HG03103 (cell line): Measurements from ENCODE around the gene FOXP1.

Experiments
- ATAC-seq: cut with Tn5 transposase; IDR thresholded peaks from one replicate; pipeline ENCODE4 v1.9.1; 2021; ENCODE audit warnings: low read depth; ENCODE audit not compliant: unreplicated experiment

FOXP1 gene

DNA sequence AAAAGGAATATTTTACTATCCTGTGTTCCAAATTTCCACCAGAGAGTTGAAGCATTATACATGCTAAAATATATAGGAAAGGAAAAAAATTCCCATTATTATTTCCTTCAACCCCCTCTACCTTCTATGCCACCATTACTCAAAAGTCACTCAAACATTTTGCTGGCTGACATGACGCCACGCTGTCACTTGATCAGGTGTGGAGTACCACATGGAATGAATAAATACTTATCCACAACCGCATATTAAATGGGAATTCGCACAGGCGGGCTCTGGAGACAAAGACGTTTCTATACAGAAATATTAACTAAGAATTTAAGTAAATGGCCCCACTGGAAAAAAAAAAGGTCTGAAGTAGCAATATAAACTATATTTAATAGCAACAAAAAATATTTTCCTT is 266.4 kb downstream of the FOXP1 start:
- ATAC-seq: no peak

DNA sequence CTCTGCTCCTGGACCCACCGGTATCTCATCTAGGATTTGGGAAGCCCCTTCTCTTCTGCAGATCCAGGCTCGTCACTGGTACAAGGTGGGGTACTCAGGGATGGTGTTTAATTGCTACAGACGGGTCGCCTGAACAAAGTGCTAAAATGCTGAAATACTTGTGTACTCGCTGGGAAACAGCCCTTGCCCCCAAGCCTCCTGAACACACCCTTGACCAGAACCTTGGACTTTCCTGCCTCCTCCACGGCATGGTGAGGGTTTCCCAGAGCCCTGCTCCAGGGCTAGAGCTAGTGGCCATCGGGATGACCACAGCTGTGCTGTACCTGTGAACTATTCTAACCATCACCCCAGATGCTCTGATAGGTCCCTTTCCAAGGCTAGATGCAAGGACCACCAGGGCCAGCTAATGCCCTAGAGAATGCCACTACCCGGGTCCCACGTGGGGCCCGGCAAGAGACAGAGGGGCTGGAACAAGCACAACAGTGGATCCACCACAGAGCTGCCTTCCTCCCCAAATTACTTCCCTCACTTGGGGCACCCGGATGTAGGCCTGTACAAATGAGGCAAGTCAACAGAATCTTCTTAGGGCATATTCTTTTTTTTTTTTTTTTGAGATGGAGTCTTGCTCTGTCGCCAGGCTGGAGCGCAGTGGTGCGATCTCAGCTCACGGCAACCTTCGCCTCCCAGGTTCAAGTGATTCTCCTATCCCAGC is 267.3 kb downstream of the FOXP1 start:
- ATAC-seq: no peak

DNA sequence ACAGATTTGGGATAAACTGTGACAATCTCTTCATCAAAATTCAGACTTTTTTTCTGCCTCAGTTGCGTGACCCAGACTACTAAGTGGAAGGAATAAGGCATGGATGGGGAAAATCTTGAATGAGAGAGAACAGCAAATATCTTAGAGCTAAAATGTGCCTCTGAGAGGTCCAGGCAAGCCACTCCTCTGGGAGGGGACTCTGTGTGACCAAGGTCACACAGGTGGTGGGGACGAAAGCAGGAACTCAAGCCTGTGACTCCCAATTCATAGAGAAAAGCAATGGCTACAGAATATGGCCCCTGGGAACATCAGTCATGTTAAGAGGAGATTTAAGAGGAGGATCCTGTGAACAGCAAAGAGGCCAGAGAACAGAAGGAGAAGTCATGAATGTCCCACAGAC is 268.1 kb downstream of the FOXP1 start:
- ATAC-seq: no peak

DNA sequence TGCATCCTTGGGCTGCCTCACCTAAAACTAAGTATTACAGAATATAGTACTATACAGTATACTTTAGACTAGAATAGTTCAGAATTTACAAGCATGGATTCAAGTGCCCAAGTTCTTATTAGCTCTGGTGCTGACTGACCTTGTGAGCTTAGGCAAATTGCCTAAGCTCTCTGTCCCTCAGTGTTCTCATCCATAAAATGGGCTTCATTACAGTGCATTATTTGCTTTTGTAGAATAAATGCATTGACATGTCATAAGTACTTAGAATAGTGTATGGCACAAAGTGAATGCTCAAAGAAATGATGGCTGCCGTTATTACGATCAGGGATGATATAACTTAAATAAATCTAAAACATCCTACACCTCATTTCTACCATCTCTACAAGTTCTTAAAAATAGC is 269.7 kb downstream of the FOXP1 start:
- no peak for ATAC-seq

DNA sequence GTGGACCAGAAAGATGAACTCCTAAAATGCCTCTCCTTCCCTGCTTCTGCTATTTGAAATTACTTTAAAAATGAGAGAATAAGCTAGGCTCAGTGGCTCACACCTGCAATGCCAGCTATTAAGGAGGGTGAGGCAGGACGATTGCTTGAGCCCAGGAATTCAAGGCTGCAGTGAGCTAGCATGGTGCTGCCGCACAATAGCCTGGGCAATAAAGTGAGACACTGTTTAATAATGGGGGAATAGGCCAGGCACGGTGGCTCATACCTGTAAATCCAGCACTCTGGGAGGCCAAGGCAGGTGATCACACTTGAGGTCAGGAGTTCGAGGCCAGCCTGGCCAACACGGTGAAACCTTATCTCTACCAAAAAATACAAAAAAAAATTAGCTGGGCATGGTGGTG is 271.1 kb downstream of the FOXP1 start:
- no peak for ATAC-seq

DNA sequence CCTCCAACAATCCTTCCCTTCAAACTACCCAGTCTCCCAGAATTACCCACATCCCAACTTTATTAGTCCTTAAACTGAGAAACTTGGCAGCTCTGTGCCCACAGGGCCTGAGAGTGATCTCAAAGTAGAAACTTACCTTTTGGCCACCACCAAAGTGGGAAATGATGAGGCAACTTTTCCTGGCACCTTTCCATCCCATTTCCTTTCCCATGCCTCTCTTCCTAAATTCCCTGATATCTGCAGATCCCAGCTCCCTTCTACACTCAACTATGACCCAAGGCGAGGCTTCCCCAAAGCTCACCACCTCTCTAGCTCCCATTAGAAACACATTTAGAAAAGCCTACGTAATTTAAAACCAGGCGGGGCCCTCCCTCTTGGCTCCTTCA is 271.9 kb downstream of the FOXP1 start:
- ATAC-seq: no peak

DNA sequence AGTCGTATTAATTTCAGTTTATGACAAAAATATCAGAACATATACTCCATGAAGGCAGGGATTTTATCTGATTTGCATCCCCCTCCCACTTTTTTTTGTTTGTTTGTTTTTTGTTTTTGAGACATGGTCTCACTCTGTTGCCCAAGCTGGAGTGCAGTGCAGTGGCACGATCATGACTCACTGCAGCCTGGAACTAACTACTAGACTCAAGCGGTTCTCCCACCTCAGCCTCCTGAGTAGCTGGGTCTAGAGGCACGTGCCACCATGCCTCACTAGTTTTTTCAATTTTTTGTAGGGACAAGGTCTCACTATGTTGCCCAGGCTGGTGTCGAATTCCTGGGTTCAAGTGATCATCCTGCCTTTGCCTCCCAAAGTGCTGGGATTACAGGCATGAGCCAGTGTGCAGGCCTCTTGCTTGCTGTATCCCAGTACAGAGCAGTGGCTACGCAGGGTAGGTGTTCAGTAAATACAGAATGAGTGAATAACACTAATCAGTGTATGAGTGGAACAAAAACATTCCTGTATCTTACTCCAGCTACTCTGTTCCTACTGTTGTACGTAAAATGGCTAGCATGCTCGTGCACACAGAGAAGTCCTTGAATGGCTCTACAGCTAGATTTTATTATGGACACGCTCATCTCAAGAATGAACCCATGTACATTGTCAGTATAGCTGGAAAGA is 272.4 kb downstream of the FOXP1 start:
- no peak for ATAC-seq

DNA sequence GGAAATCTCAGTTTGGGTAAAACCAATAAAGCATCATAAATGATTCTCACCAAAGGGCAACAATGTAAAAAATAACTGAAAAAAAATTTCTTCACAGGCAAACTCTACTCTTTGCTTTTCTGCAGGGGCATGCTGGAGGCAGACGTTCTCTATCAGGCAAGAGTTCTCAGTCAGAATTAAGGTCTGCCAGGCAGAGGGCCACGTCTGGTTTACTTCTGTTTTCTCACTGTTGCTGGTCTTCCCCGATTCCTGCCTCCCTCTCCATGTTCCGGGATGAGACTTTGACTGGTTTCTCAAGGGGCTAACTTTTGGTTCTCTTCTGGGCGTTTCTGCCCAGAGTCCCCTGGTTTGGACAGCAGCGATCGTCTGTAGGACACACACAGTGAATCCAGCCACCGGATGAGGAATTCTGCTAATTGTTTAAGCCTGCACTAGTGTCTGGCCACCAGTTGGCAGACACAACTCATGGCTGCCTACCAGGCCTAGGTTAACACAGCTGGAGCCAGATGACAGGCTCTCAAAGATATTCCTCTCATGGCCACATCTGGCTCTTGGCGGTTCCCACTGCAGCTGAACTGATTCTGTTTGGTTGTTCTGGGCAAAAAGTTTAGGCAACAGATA is 273.1 kb downstream of the FOXP1 start:
- ATAC-seq: no peak

DNA sequence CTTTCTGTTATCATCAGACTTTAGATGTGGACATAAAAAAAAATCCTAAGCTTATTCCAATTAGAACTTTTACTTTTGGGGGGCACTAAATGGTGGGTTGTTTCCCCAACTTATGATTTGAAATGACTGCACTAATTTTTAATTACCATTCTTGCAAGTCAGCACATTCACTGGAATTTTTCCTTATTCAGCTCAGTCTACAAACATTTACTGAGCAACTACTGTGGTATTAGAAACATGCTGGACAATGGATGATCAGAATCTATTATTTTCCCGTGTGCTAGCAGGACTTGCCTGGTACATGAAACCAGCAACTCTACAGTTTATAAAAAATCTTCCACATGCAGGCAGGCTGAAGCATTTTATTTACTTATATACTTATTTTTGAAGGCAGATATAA is 273.6 kb downstream of the FOXP1 start:
- ATAC-seq: no peak

DNA sequence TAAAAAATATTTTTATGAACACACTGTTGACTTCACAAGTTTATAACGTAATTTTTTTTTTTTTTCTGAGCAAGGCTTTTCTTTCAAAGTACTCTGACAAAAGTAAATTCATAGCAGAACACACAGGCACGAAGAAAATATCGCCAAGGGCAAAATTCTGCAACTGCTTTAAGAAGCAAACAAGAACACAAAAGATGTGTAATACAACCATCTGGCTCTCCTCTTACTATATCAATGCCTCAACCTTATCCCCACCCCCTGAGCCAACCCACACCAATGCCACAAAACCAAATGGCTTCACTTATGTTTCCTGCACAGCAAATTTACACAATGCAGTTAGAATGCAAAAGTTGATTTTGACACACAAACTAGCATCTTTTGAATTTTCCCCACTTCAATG is 274.2 kb downstream of the FOXP1 start:
- ATAC-seq: no peak

DNA sequence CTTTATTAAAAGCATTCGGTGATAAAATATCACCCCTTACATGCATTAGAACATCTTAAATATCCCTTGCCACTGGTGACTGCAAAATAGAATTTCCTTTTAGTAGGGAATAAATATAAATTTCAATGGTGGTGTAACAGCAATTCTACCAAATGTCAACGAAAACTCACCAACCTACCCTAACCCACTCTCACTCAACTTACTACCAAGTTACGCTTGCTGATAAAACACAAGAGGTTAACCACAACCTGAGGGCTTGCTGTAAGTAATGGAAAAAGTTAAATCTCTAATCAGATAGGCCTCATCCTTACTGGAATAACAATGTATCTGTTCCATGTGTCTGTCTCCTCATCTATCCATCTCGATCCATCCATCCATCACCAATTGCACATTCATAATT is 274.7 kb downstream of the FOXP1 start:
- no peak for ATAC-seq

DNA sequence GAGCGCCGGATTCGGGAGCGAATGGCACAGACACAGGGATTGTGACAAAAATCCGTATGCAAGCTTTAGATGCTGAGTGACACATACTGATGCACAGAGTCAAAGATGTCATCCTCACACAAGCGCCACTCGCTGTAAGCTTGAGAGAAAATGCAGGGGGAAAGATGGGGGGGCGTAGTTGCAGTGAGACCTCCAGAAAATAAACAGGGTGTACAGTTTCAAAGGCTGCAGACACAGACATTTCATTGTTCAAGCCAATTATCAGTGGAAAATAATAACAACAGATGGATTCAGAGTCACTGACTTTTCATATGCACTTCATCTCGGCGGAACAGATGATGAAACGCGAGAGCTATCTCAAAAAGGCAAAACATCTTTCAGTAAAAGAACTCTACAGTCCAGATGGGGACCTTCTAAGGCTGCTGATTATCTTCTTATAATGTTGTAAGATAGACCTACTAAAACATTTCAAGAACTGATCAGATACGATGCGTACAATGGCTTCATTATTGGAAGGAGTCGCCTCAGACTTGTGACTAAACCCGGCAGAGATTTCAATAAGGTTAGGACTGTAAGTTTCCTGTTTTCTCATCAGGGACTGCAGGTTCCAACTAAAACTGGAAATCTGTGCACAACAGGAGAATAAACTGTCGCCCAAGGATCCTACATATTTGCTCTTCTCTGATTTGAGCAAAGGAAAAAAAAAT is 275.4 kb downstream of the FOXP1 start:
- no peak for ATAC-seq

DNA sequence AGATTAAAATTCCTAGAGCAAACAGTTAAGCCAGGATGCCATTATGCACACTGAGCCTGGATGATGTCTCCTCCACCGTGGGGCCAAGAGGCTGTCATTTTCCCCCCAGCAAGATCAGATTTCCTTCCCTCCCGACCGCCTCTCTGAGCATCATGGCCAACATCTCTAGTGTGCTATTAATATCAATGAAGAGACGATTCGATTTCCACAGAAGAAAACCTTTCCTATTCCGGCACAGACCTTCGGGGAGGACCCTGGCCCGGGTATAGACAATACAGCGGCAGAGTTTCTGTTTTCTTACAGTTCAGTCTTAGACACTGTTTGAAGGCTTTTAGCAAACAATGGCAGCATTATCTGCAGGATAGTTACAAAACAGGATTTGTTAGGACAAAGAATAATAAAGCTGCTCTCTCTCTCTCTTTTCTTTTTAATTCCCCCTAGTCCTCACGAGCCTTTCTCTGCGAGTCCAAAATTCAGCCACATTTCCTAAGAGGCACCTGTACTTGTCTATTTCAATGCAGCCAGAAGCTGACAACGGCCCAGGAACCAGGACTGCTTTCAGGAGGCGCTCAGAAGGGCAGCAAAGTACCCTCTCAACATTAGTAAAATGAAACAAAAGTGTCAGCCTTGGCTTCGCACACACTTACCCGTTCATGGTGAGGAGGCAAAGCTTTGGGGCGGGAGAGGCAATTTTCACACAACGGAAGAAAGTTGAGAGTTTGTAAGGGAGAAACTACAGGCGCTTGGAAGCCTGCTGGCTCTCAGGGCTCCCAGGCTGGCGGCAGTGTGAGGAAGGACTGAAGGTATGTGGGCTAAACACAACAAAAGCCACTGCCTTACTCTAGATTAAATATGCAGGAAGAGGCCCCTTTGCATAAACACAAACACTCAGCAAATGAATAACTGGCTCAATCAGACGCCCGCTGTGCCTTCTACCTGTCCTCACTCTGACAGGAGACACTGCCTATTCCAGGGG is 278.0 kb downstream of the FOXP1 start:
- ATAC-seq: no peak

DNA sequence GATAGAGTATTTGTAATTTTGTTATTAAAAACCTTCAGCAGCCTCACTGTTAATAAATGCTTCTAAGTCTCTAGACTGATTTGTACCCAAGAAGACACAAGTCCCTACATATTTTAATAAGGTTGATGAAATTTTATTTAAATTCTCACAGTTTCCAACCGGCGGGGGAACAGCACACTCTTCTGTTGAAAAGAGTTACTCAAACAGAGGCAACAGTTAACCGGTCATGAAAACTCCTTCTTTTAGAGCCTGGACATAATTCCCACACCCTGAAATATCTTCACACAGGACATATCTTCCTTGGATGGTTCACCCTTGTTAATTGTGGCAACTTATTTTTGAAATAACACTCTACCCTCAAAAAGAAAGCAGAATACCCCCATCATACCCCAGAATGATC is 278.8 kb downstream of the FOXP1 start:
- ATAC-seq: no peak

DNA sequence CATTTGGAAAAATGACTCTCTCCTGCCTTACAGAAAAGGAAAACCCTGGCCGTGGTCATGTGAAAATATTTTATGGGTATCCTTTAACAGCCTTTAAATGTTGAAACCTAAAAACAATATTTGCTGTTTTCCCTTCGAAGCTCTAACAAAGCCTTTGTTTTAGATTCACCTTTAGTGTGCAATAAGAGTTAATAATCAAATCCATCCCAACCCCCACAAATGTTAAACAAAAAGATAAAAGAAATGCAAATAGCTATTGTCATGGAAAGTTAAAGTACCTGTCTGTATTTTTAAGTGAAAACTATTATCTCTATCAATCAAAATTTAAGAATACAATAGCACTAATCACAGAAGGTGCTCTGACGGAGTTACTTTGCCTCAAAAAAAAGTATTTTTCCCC is 279.3 kb downstream of the FOXP1 start:
- ATAC-seq: no peak

DNA sequence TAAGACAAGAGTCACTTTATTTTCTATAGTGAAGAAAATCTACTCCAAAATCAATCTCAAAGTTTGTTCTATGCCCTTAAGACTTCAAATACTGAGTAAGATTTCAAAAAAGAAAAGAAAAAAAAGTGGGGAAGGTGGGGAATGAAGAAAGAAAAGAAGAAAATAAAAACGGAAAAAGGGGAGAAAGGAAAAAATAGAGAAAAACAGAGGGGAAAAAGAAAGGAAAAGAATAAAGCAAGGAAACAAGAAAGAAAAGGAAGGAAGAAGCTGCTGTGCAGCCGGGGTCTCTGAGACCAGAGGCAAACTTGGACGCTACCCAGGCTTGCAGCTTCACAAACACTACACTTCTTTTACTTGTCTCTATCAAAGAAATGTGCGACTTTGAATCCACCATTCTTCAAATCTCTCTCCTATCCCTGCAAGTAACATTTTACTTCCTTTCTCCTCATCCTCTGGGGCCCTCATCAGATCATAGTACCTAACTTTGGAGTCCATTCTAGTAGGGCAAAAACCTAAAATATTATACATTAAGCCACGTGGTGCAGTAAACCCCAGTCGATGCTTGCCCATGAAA is 279.8 kb downstream of the FOXP1 start:
- no peak for ATAC-seq

DNA sequence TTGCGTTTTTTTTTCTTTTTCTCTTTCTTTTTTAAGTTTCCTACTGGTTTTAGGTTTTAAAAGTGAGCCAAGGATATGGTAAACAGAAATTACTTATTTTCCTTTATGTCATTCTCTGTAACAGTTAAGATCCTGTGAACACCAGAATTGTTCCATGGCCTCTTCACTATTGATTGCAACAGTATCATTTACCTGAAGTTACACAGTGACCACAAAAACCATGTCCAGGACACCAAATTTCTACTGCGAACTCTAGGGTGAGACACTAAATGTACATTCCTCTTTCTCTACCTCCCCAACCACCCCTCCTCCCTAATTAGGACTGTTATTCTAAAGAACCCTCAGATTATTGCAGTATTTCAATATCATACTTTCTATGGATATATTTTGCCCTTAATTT is 280.9 kb downstream of the FOXP1 start:
- ATAC-seq: no peak

DNA sequence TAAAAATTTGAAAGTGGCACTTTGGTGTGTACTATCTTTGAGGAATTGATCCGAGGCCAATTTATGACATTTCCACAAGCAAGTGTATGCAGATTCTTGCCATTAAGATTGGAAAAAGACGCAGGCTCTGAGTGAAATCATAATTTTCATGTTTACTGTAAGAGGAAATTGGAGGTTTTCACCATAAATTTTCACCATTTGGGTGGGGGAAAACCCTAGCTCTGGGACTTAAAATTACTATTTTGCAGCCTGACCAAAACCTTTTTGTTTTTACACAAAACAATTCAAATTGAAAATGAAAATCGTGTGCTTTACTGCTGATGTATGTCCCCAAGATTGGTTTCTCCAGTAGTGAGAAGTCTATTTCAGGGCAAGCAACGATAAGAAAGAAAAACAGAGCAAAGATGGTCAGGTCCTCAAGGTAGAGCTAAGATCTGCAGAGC is 282.6 kb downstream of the FOXP1 start:
- no peak for ATAC-seq

DNA sequence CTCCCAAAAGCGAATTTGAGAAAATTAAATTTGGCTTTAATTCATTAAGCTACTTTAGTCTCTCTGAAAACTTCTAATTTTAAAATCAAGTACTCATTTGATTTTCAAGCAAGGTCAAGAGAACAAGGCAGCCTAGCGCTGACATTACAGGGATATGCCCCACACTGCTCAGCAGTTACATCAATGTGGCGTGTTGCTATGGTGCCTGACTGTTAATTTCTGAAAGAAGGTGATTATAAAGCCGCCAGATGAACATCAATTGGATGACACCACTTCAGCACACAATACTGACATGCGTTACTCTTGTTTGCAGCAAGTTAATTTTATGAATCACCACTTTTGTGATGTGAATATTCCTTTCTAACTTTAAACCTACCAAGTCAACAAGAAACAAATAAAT is 284.4 kb downstream of the FOXP1 start:
- ATAC-seq: no peak

DNA sequence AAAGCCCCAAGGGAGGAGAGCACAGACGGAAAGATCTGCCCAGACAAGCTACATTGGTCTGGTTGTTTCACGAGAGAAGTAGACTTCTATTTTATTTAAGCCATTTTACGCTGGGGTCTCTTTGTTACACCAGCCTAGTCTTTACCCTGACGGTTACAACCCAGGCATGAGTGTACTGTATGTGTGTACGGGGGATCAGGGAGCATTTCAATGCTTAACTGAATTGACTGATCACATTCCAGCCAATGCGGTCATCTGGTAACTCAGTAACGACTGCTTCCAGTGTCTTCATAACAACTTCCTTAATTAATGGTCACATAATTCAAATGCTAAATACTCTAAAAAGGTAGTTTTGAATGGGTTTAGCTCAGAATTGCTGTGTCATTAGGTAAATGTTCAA is 288.6 kb downstream of the FOXP1 start:
- no peak for ATAC-seq
